ENCODE measurements around the gene TULP4.

DNA sequence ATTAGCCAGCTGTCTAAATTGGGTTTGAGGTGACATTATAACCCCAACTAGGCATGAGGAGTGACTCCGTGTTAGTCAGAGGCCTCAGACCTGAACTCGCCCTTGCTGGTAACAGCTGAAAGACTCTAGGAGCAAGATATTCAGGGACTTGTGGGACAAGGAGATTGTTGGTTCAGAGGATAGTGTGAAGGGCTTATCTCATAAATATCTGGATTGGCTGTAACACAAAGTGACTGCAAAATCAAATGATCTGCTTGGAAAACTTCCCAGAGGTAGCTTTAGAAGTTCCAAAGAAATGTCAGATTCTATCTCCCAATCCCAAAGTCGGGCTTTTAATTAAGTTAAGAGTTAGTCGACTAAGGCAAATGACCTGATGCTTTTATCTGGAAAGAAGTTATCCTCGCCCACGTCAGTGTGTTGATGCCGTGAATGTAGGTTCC lies 72.4 kb downstream of the TULP4 start:
- TF ChIP-seq, protein P1, sequence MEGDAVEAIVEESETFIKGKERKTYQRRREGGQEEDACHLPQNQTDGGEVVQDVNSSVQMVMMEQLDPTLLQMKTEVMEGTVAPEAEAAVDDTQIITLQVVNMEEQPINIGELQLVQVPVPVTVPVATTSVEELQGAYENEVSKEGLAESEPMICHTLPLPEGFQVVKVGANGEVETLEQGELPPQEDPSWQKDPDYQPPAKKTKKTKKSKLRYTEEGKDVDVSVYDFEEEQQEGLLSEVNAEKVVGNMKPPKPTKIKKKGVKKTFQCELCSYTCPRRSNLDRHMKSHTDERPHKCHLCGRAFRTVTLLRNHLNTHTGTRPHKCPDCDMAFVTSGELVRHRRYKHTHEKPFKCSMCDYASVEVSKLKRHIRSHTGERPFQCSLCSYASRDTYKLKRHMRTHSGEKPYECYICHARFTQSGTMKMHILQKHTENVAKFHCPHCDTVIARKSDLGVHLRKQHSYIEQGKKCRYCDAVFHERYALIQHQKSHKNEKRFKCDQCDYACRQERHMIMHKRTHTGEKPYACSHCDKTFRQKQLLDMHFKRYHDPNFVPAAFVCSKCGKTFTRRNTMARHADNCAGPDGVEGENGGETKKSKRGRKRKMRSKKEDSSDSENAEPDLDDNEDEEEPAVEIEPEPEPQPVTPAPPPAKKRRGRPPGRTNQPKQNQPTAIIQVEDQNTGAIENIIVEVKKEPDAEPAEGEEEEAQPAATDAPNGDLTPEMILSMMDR (IDR thresholded peaks at IDR 0.05 in 8 of 11, conservative IDR thresholded peaks at IDR 0.05 in 3 of 11): no peak
- no peak for TF ChIP-seq POLR2AphosphoS5 (IDR thresholded peaks at IDR 0.05)
